Measurements from ENCODE around the gene IRX4. TPM values are rescaled to one million over a fixed set of nuclear protein-coding genes. Genes with fewer than 3 reads are reported as not detected.

Gene IRX4
- total RNA-seq, 1 donor: not detected

GRCh38 chr5:1915316-1915715 lies 32.6 kb upstream of the IRX4 start:
- DNase-seq (ENCODE audit: low read depth in 2 of 3, low spot score in 2 of 3): no peak

- DNase-seq (ENCODE audit: low read depth in 2 of 3, low spot score in 2 of 3): no peak
Measured at GRCh38 chr5:1914471-1914870, 31.7 kb upstream of the IRX4 start.

GRCh38 chr5:1913578-1913977 lies 30.9 kb upstream of the IRX4 start:
- no peak for DNase-seq (ENCODE audit: low read depth in 2 of 3, low spot score in 2 of 3)

- no peak for DNase-seq (ENCODE audit: low read depth in 2 of 3, low spot score in 2 of 3)
Measured at GRCh38 chr5:1912951-1913565, 30.3 kb upstream of the IRX4 start.

- no peak for DNase-seq (ENCODE audit: low read depth in 2 of 3, low spot score in 2 of 3)
Measured at GRCh38 chr5:1911773-1912235, 29.1 kb upstream of the IRX4 start.

- DNase-seq (ENCODE audit: low read depth in 2 of 3, low spot score in 2 of 3): no peak
Measured at GRCh38 chr5:1910861-1911772, 28.4 kb upstream of the IRX4 start.

- DNase-seq (ENCODE audit: low read depth in 2 of 3, low spot score in 2 of 3): no peak
Measured at GRCh38 chr5:1910081-1910760, 27.5 kb upstream of the IRX4 start.

GRCh38 chr5:1909346-1909985 lies 26.7 kb upstream of the IRX4 start:
- no peak for DNase-seq (ENCODE audit: low read depth in 2 of 3, low spot score in 2 of 3)

GRCh38 chr5:1908931-1909330 lies 26.2 kb upstream of the IRX4 start:
- no peak for DNase-seq (ENCODE audit: low read depth in 2 of 3, low spot score in 2 of 3)

- DNase-seq (ENCODE audit: low read depth in 2 of 3, low spot score in 2 of 3): no peak
Measured at GRCh38 chr5:1907616-1908015, 24.9 kb upstream of the IRX4 start.

GRCh38 chr5:1905108-1905507 lies 22.4 kb upstream of the IRX4 start:
- no peak for DNase-seq (ENCODE audit: low read depth in 2 of 3, low spot score in 2 of 3)

GRCh38 chr5:1901983-1902382 lies 19.3 kb upstream of the IRX4 start:
- no peak for DNase-seq (ENCODE audit: low read depth in 2 of 3, low spot score in 2 of 3)

GRCh38 chr5:1901061-1901460 lies 18.3 kb upstream of the IRX4 start:
- DNase-seq (ENCODE audit: low read depth in 2 of 3, low spot score in 2 of 3): no peak

GRCh38 chr5:1899201-1899600 lies 16.5 kb upstream of the IRX4 start:
- no peak for DNase-seq (ENCODE audit: low read depth in 2 of 3, low spot score in 2 of 3)

- no peak for DNase-seq (ENCODE audit: low read depth in 2 of 3, low spot score in 2 of 3)
Measured at GRCh38 chr5:1897816-1898450, 15.2 kb upstream of the IRX4 start.

- DNase-seq (ENCODE audit: low read depth in 2 of 3, low spot score in 2 of 3): no peak
Measured at GRCh38 chr5:1897386-1897785, 14.7 kb upstream of the IRX4 start.

GRCh38 chr5:1896602-1897376 lies 14.1 kb upstream of the IRX4 start:
- no peak for DNase-seq (ENCODE audit: low read depth in 2 of 3, low spot score in 2 of 3)

GRCh38 chr5:1895739-1896420 lies 13.2 kb upstream of the IRX4 start:
- no peak for DNase-seq (ENCODE audit: low read depth in 2 of 3, low spot score in 2 of 3)

- DNase-seq (ENCODE audit: low read depth in 2 of 3, low spot score in 2 of 3): no peak
Measured at GRCh38 chr5:1894243-1894642, 11.5 kb upstream of the IRX4 start.

All from hematopoietic multipotent progenitor cell (in vitro differentiated cells).